ENCODE measurements around the gene SESTD1. TPM values are rescaled to one million over a fixed set of nuclear protein-coding genes. Genes with fewer than 3 reads are reported as not detected.

Gene SESTD1
- total and polyA plus RNA-seq, 7 donors: 4.2 to 20.2 (median 15.1) TPM

GRCh38 chr2:179137200-179137759 lies 127.4 kb downstream of the SESTD1 start:
- ATAC-seq (no peak), DNase-seq (no peak)
- no peaks in the 10 kb centered on the region for H3K27me3 ChIP-seq (ENCODE audit: insufficient read depth in 3 of 3, low read length in 2 of 3)
- H3K4me3 ChIP-seq: no peak overlapping the region
- peaks cover 9% of the 10 kb centered on the region for H3K4me1 ChIP-seq
- H3K27ac ChIP-seq: no peak overlapping the region
- peaks cover 0 to 12% of the 10 kb centered on the region in 2 donors for H3K36me3 ChIP-seq (ENCODE audit: insufficient read depth in 1 of 2, low read depth in 1 of 2)
- 51 to 64% (median 60%) methylated on average over 1 of the region's 1 CpG for WGBS, 3 donors
- intact Hi-C loops (cut with DNase I): no loop called here
- no peak for TF ChIP-seq CTCF (IDR thresholded peaks at IDR 0.05)
- no peaks in the 10 kb centered on the region for H3K9me3 ChIP-seq

- WGBS, 3 donors: 91 to 98% (median 93%) methylated on average over 1 of the region's 1 CpG
- intact Hi-C loops (cut with DNase I): no loop called here
- H3K36me3 ChIP-seq (ENCODE audit: insufficient read depth in 1 of 2, low read depth in 1 of 2): peaks cover 0 to 9% of the 10 kb centered on the region in 2 donors
- no peak overlapping the region for H3K27ac ChIP-seq
- no peaks in the 10 kb centered on the region for H3K9me3 ChIP-seq
- no peaks in the 10 kb centered on the region for H3K4me1 ChIP-seq
- no peak for ATAC-seq
- TF ChIP-seq CTCF (IDR thresholded peaks at IDR 0.05): no peak
- no peak overlapping the region for H3K4me3 ChIP-seq
- DNase-seq: no peak
- no peaks in the 10 kb centered on the region for H3K27me3 ChIP-seq (ENCODE audit: insufficient read depth in 3 of 3, low read length in 2 of 3)
Measured at GRCh38 chr2:179133016-179133415, 131.6 kb downstream of the SESTD1 start.

- H3K36me3 ChIP-seq (ENCODE audit: insufficient read depth in 1 of 2, low read depth in 1 of 2): peaks cover 0 to 9% of the 10 kb centered on the region in 2 donors
- no peaks in the 10 kb centered on the region for H3K27me3 ChIP-seq (ENCODE audit: insufficient read depth in 3 of 3, low read length in 2 of 3)
- intact Hi-C loops (cut with DNase I): no loop called here
- H3K9me3 ChIP-seq: no peaks in the 10 kb centered on the region
- H3K4me1 ChIP-seq: no peaks in the 10 kb centered on the region
- H3K4me3 ChIP-seq: no peak overlapping the region
- H3K27ac ChIP-seq: no peak overlapping the region
- no peak for DNase-seq
- no peak for ATAC-seq
- TF ChIP-seq CTCF (IDR thresholded peaks at IDR 0.05): no peak
- 33 to 49% (median 37%) methylated on average over 2 of the region's 2 CpGs for WGBS, 3 donors
Measured at GRCh38 chr2:179132076-179132475, 132.6 kb downstream of the SESTD1 start.

GRCh38 chr2:179130560-179130959 lies 134.1 kb downstream of the SESTD1 start:
- Histone ChIP-seq H3K9me3 (no peaks in the 10 kb centered on the region), H3K27me3 (ENCODE audit: insufficient read depth in 3 of 3, low read length in 2 of 3) (no peaks in the 10 kb centered on the region), H3K4me3 (no peak overlapping the region), H3K4me1 (no peaks in the 10 kb centered on the region), H3K36me3 (ENCODE audit: insufficient read depth in 1 of 2, low read depth in 1 of 2) (peaks cover 0 to 9% of the 10 kb centered on the region in 2 donors), H3K27ac (no peak overlapping the region)
- no peak for ATAC-seq
- intact Hi-C loops (cut with DNase I): no loop called here
- no peak for TF ChIP-seq CTCF (IDR thresholded peaks at IDR 0.05)
- no peak for DNase-seq
